K562 (cell line): ENCODE data around the gene TRIOBP. TPM values are rescaled to one million over a fixed set of nuclear protein-coding genes. Genes with fewer than 3 reads are reported as not detected.
A peak's percentile ranks its signal among the peaks of the same experiment; 100 is the strongest.

ENCODE experiments used
- ADNP ChIP-seq: fragments of 200-800 bp; sonication (Bioruptor generic); IDR thresholded peaks from 2 replicates; pipeline ENCODE4 v1.6.1; 2016; ENCODE audit warnings: missing genetic modification characterization, missing compliant biosample characterization
- CBFA2T2 ChIP-seq: fragments of 450-650 bp; conservative IDR thresholded peaks from 2 replicates; pipeline ENCODE4 v1.6.1; 2017; ENCODE audit warnings: mild to moderate bottlenecking
- CCNT2 ChIP-seq: IDR thresholded peaks from 2 replicates; pipeline ENCODE4 v1.6.1; 2011; ENCODE audit warnings: borderline replicate concordance, low read depth, mild to moderate bottlenecking, moderate library complexity, mixed read lengths, low read length; ENCODE audit not compliant: insufficient read length; ENCODE audit errors: extremely low read depth
- ELF4 ChIP-seq: fragments of 450-650 bp; formaldehyde crosslinking; IDR thresholded peaks from 2 replicates; pipeline ENCODE4 v1.4.0; 2022; ENCODE audit warnings: missing genetic modification characterization
- POLR2B ChIP-seq: fragments of 450-650 bp; IDR thresholded peaks from 2 replicates; pipeline ENCODE4 v1.6.1; 2018; ENCODE audit warnings: low read depth; ENCODE audit not compliant: partially characterized antibody
- RCOR1 ChIP-seq, 2 experiments: IDR thresholded peaks; 2 replicates each; pipeline ENCODE4 v1.6.1; 2012; ENCODE audit warnings: low read depth in 2 of 2, low read length in 2 of 2, borderline replicate concordance in 1 of 2, improper control_type of control experiment in 1 of 2
- SAFB ChIP-seq: fragments of 200-400 bp; formaldehyde crosslinking; IDR thresholded peaks from 2 replicates; pipeline ENCODE4 v1.6.1; 2017; ENCODE audit warnings: low read depth, low read length, borderline replicate concordance
- SIN3A ChIP-seq, 2 experiments: fragments of 150-350 bp in 1 of 2; IDR thresholded peaks; 2 replicates each; pipeline ENCODE4 v1.6.1; 2011 to 2016; ENCODE audit warnings: borderline replicate concordance in 2 of 2, low read depth in 2 of 2, low read length in 2 of 2, mild to moderate bottlenecking in 2 of 2, moderate library complexity in 2 of 2; ENCODE audit not compliant: control insufficient read depth in 1 of 2
- SMAD1 ChIP-seq: fragments of 150-350 bp; IDR thresholded peaks from 2 replicates; pipeline ENCODE4 v1.6.1; 2014; ENCODE audit warnings: low read length, low read depth; ENCODE audit not compliant: partially characterized antibody
- ZFP36 ChIP-seq: fragments of 150-350 bp; IDR thresholded peaks from 2 replicates; pipeline ENCODE4 v1.6.1; 2018; ENCODE audit warnings: low read length, low read depth; ENCODE audit not compliant: partially characterized antibody
- polyA plus RNA-seq, 8 experiments: library from polyadenylated mRNA; depleted of rRNA in 4 of 8; stranded (reverse) in 5 of 8; unstranded in 3 of 8; fragments of >200 nt; fragmentation: Nextera tagmentation in 2 of 8; fragmentation: Illumina TruSeq in 1 of 8; extraction: Ambion mirVana in 2 of 8; extraction: Trizol in 1 of 8; gene quantifications; 2 replicates each; pipeline versions ENCODE4 v1.2.1 to v1.2.3, GENCODE V29; 2011 to 2014; ENCODE audit warnings: inconsistent platforms in 1 of 8, missing spikeins in 1 of 8
- total RNA-seq, 7 experiments: library from RNA; depleted of rRNA in 6 of 7; stranded (reverse); fragments of >200 nt in 6 of 7; fragmentation: Illumina TruSeq in 2 of 7; extraction: Trizol in 2 of 7; gene quantifications; 2 replicates each; pipeline versions ENCODE4 v1.2.1 to v1.2.3, GENCODE V29; 2011 to 2021; ENCODE audit warnings: low replicate concordance in 1 of 7
- TF ChIP-seq, protein P1 (sequence below): fragments of 250-450 bp; sonication (Bioruptor Pico); IDR thresholded peaks from 2 replicates; pipeline ENCODE4 v1.5.0; 2020; ENCODE audit warnings: mild to moderate bottlenecking, borderline replicate concordance
- TF ChIP-seq, protein P2 (sequence below): sonication (generic); formaldehyde crosslinking; IDR thresholded peaks from 2 replicates; pipeline ENCODE4 v1.8.1; 2022; ENCODE audit warnings: missing genetic modification reagents
- TF ChIP-seq, protein P3 (sequence below): fragments of 200-600 bp; sonication (generic); IDR thresholded peaks from one replicate; pipeline ENCODE4 v1.6.1; 2012; ENCODE audit warnings: mild to moderate bottlenecking, low read depth, low read length, inconsistent platforms

Gene TRIOBP
- total and polyA plus RNA-seq, 9 of the 15 experiments (the other 6 are each of a cell fraction or from before 2014, with no cell fraction given) = 0.24 to 13.8 (median 5.5) TPM

DNA sequence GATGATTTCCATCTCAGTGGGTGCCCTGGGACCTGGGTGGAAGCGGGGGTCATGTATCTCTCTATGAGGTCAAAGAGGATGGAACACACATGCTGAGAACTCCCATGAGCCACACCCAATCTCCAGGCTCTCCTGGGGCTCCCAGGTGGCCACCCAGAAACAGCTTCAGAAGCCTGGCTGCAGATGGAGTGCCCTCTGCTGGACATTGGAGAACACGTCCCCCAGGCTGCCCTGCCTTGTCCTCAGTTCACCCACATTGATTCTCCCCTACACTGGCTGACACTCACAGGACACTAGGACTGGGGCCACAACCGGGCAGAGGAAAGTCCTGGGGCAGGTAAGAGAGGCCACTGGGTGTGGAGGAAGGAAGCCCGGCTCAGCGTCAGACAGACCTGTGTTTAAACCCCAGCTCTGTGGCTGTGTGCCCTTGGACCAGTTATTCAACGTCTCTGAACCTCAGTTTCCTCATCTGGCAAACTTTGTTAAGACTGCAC is 15.2 kb upstream of the TRIOBP start (continued):
- TF ChIP-seq ADNP (tag) (no peak), SIN3A (IDR thresholded peaks at IDR 0.05; ENCODE audit: borderline replicate concordance in 2 of 2, control insufficient read depth in 1 of 2, low read depth in 2 of 2, low read length in 2 of 2) (no peak), ELF4 (no peak), ZFP36 (peak; percentile 56), SAFB (no peak), CCNT2 (no peak), POLR2B (no peak), SMAD1 (no peak), CBFA2T2 (no peak), RCOR1 (IDR thresholded peaks at IDR 0.05; ENCODE audit: borderline replicate concordance in 1 of 2, low read depth in 2 of 2, low read length in 2 of 2) (peak in 1 of 2 experiments; percentile 37; a peak in 1 of 4 replicates)
- TF ChIP-seq, protein P1, sequence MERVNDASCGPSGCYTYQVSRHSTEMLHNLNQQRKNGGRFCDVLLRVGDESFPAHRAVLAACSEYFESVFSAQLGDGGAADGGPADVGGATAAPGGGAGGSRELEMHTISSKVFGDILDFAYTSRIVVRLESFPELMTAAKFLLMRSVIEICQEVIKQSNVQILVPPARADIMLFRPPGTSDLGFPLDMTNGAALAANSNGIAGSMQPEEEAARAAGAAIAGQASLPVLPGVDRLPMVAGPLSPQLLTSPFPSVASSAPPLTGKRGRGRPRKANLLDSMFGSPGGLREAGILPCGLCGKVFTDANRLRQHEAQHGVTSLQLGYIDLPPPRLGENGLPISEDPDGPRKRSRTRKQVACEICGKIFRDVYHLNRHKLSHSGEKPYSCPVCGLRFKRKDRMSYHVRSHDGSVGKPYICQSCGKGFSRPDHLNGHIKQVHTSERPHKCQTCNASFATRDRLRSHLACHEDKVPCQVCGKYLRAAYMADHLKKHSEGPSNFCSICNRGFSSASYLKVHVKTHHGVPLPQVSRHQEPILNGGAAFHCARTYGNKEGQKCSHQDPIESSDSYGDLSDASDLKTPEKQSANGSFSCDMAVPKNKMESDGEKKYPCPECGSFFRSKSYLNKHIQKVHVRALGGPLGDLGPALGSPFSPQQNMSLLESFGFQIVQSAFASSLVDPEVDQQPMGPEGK (CRISPR knock-in tag) = no peak
- TF ChIP-seq, protein P2, sequence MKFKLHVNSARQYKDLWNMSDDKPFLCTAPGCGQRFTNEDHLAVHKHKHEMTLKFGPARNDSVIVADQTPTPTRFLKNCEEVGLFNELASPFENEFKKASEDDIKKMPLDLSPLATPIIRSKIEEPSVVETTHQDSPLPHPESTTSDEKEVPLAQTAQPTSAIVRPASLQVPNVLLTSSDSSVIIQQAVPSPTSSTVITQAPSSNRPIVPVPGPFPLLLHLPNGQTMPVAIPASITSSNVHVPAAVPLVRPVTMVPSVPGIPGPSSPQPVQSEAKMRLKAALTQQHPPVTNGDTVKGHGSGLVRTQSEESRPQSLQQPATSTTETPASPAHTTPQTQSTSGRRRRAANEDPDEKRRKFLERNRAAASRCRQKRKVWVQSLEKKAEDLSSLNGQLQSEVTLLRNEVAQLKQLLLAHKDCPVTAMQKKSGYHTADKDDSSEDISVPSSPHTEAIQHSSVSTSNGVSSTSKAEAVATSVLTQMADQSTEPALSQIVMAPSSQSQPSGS = no peak
- TF ChIP-seq, protein P3, sequence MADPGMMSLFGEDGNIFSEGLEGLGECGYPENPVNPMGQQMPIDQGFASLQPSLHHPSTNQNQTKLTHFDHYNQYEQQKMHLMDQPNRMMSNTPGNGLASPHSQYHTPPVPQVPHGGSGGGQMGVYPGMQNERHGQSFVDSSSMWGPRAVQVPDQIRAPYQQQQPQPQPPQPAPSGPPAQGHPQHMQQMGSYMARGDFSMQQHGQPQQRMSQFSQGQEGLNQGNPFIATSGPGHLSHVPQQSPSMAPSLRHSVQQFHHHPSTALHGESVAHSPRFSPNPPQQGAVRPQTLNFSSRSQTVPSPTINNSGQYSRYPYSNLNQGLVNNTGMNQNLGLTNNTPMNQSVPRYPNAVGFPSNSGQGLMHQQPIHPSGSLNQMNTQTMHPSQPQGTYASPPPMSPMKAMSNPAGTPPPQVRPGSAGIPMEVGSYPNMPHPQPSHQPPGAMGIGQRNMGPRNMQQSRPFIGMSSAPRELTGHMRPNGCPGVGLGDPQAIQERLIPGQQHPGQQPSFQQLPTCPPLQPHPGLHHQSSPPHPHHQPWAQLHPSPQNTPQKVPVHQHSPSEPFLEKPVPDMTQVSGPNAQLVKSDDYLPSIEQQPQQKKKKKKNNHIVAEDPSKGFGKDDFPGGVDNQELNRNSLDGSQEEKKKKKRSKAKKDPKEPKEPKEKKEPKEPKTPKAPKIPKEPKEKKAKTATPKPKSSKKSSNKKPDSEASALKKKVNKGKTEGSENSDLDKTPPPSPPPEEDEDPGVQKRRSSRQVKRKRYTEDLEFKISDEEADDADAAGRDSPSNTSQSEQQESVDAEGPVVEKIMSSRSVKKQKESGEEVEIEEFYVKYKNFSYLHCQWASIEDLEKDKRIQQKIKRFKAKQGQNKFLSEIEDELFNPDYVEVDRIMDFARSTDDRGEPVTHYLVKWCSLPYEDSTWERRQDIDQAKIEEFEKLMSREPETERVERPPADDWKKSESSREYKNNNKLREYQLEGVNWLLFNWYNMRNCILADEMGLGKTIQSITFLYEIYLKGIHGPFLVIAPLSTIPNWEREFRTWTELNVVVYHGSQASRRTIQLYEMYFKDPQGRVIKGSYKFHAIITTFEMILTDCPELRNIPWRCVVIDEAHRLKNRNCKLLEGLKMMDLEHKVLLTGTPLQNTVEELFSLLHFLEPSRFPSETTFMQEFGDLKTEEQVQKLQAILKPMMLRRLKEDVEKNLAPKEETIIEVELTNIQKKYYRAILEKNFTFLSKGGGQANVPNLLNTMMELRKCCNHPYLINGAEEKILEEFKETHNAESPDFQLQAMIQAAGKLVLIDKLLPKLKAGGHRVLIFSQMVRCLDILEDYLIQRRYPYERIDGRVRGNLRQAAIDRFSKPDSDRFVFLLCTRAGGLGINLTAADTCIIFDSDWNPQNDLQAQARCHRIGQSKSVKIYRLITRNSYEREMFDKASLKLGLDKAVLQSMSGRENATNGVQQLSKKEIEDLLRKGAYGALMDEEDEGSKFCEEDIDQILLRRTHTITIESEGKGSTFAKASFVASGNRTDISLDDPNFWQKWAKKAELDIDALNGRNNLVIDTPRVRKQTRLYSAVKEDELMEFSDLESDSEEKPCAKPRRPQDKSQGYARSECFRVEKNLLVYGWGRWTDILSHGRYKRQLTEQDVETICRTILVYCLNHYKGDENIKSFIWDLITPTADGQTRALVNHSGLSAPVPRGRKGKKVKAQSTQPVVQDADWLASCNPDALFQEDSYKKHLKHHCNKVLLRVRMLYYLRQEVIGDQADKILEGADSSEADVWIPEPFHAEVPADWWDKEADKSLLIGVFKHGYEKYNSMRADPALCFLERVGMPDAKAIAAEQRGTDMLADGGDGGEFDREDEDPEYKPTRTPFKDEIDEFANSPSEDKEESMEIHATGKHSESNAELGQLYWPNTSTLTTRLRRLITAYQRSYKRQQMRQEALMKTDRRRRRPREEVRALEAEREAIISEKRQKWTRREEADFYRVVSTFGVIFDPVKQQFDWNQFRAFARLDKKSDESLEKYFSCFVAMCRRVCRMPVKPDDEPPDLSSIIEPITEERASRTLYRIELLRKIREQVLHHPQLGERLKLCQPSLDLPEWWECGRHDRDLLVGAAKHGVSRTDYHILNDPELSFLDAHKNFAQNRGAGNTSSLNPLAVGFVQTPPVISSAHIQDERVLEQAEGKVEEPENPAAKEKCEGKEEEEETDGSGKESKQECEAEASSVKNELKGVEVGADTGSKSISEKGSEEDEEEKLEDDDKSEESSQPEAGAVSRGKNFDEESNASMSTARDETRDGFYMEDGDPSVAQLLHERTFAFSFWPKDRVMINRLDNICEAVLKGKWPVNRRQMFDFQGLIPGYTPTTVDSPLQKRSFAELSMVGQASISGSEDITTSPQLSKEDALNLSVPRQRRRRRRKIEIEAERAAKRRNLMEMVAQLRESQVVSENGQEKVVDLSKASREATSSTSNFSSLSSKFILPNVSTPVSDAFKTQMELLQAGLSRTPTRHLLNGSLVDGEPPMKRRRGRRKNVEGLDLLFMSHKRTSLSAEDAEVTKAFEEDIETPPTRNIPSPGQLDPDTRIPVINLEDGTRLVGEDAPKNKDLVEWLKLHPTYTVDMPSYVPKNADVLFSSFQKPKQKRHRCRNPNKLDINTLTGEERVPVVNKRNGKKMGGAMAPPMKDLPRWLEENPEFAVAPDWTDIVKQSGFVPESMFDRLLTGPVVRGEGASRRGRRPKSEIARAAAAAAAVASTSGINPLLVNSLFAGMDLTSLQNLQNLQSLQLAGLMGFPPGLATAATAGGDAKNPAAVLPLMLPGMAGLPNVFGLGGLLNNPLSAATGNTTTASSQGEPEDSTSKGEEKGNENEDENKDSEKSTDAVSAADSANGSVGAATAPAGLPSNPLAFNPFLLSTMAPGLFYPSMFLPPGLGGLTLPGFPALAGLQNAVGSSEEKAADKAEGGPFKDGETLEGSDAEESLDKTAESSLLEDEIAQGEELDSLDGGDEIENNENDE = no peak
